PC-3 (cell line): ENCODE data around the gene MAFB. TPM values are rescaled to one million over a fixed set of nuclear protein-coding genes. Genes with fewer than 3 reads are reported as not detected.

ENCODE experiments used
- ATAC-seq: fragments of 200-7000 bp; cut with Tn5 transposase; 2 replicates; pipeline ENCODE4 v1.9.1; 2020; ENCODE audit warnings: mild to moderate bottlenecking, moderate library complexity
- BruUV-seq: library from RNA; stranded (reverse); fragments of 400-500 nt; replicated peaks from 2 replicates; lab custom pipeline; 2021; lab: Mats Ljungman, UMichigan
- CTCF ChIA-PET: fragments of 300-600 bp; sonication (Branson Sonifier 250); formaldehyde crosslinking; loops from one replicate; lab custom pipeline; 2022; ENCODE audit warnings: antibody characterized with exemption; lab: Charles Lee
- POLR2A ChIA-PET: fragments of 300-600 bp; sonication (Branson Sonifier 250); formaldehyde crosslinking; loops from one replicate; lab custom pipeline; 2022; ENCODE audit warnings: antibody characterized with exemption; ENCODE audit not compliant: unreplicated experiment; lab: Charles Lee
- DNase-seq: peaks from one replicate; pipeline ENCODE4 v3.0.0-alpha.2; 2015
- H2AFZ ChIP-seq: fragments of 300-600 bp; sonication (generic); 2 replicates; pipeline ENCODE4 v1.6.0; 2016; ENCODE audit warnings: antibody characterized with exemption, low read length
- H3F3A ChIP-seq: fragments of 300-600 bp; sonication (generic); one replicate; pipeline ENCODE4 v1.6.0; 2017; ENCODE audit warnings: antibody characterized with exemption, low read length, control low read depth, mild to moderate bottlenecking; ENCODE audit not compliant: unreplicated experiment
- H3K27ac ChIP-seq: fragments of 300-600 bp; sonication (generic); 2 replicates; pipeline ENCODE4 v1.5.1; 2016; ENCODE audit warnings: mild to moderate bottlenecking, low read length
- H3K27me3 ChIP-seq: fragments of 300-600 bp; sonication (generic); 2 replicates; pipeline ENCODE4 v1.6.1; 2016; ENCODE audit warnings: low read length, mixed read lengths
- H3K36me3 ChIP-seq: fragments of 300-600 bp; sonication (generic); 2 replicates; pipeline ENCODE4 v1.6.1; 2016; ENCODE audit warnings: low read depth, mixed run types, low read length, mixed read lengths
- H3K4me1 ChIP-seq: fragments of 300-600 bp; sonication (generic); 2 replicates; pipeline ENCODE4 v1.5.1; 2016; ENCODE audit warnings: low read length; ENCODE audit not compliant: insufficient read depth
- H3K4me2 ChIP-seq: fragments of 300-600 bp; sonication (generic); 2 replicates; pipeline ENCODE4 v1.6.0; 2016; ENCODE audit warnings: low read length
- H3K4me3 ChIP-seq: fragments of 300-600 bp; sonication (generic); 2 replicates; pipeline ENCODE4 v1.5.1; 2016; ENCODE audit warnings: mild to moderate bottlenecking, low read length, mixed read lengths
- H3K79me2 ChIP-seq: fragments of 300-600 bp; sonication (generic); 2 replicates; pipeline ENCODE4 v1.6.1; 2017; ENCODE audit warnings: low read length, mixed read lengths
- H3K9ac ChIP-seq: fragments of 300-600 bp; sonication (generic); 2 replicates; pipeline ENCODE4 v1.6.0; 2016; ENCODE audit warnings: mild to moderate bottlenecking, low read length
- H3K9me2 ChIP-seq: fragments of 300-600 bp; sonication (generic); replicated peaks from 2 replicates; pipeline ENCODE4 v1.6.1; 2016; ENCODE audit warnings: mixed run types, low read length, mixed read lengths
- H3K9me3 ChIP-seq: fragments of 300-600 bp; sonication (generic); 2 replicates; pipeline ENCODE4 v1.6.1; 2016; ENCODE audit warnings: low read length, mixed read lengths
- H4K20me1 ChIP-seq: fragments of 300-600 bp; sonication (generic); 2 replicates; pipeline ENCODE4 v1.6.1; 2016; ENCODE audit warnings: low read length, mixed read lengths
- CTCF ChIP-seq: fragments of 300-600 bp; sonication (generic); conservative IDR thresholded peaks from 2 replicates; pipeline ENCODE4 v1.5.1; 2017; ENCODE audit warnings: antibody characterized with exemption, low read depth, mild to moderate bottlenecking, low read length
- EZH2 ChIP-seq: fragments of 300-600 bp; sonication (generic); IDR thresholded peaks from one replicate; pipeline ENCODE4 v1.6.1; 2017; ENCODE audit warnings: antibody characterized with exemption, mild to moderate bottlenecking, low read length; ENCODE audit not compliant: unreplicated experiment
- EZH2phosphoT487 ChIP-seq: fragments of 300-600 bp; sonication (generic); IDR thresholded peaks from 2 replicates; pipeline ENCODE4 v1.6.1; 2018; ENCODE audit warnings: mild to moderate bottlenecking, antibody characterized with exemption, low read length, borderline replicate concordance
- intact Hi-C: fragments of 100-400 bp; cut with micrococcal nuclease; formaldehyde crosslinking; loops from 2 replicates; pipeline ENCODE4 v1.9.0; 2023
- total RNA-seq: library from RNA; depleted of rRNA; stranded (reverse); fragments of >200 nt; gene quantifications from 2 replicates; pipeline ENCODE4 v1.2.3, GENCODE V29; 2014

Gene MAFB
- total RNA-seq, 1 experiment from 2014 or later = 0.04 TPM

- ATAC-seq (no peak), DNase-seq (no peak)
- BruUV-seq = no TSS peak
- ChIA-PET POLR2A (no interaction called here), CTCF (no interaction called here)
- no peaks in the 10 kb centered on the region for H3K36me3 ChIP-seq
- no peaks in the 10 kb centered on the region for H3K79me2 ChIP-seq
- intact Hi-C loops = no loop called here
- no peak overlapping the region for H3K4me2 ChIP-seq
- no peak overlapping the region for H3K27ac ChIP-seq
- no peak overlapping the region for H3K9ac ChIP-seq
- no peaks in the 10 kb centered on the region for H3K9me3 ChIP-seq
- H3K9me2 ChIP-seq = no peaks in the 10 kb centered on the region
- H3K4me1 ChIP-seq = no peaks in the 10 kb centered on the region
- H3K4me3 ChIP-seq = no peak overlapping the region
- peaks cover 68% of the 10 kb centered on the region for H3K27me3 ChIP-seq
- TF ChIP-seq EZH2 (no peak), EZH2phosphoT487 (no peak), CTCF (no peak)
- no peaks in the 10 kb centered on the region for H4K20me1 ChIP-seq
- H2AFZ ChIP-seq = no peak overlapping the region
- no peaks in the 10 kb centered on the region for H3F3A ChIP-seq
These were observed 6.7 kb downstream of the MAFB start for GRCh38 chr20:40682104-40682981.

- Histone ChIP-seq H3K9me2 (no peaks in the 10 kb centered on the region), H3K4me2 (no peak overlapping the region), H4K20me1 (no peaks in the 10 kb centered on the region), H3K9me3 (no peaks in the 10 kb centered on the region), H3K36me3 (no peaks in the 10 kb centered on the region), H2AFZ (no peak overlapping the region), H3K27me3 (peaks cover 65% of the 10 kb centered on the region), H3F3A (no peaks in the 10 kb centered on the region), H3K79me2 (no peaks in the 10 kb centered on the region), H3K4me3 (no peak overlapping the region), H3K4me1 (no peaks in the 10 kb centered on the region), H3K9ac (no peak overlapping the region), H3K27ac (no peak overlapping the region)
- ATAC-seq (no peak), DNase-seq (no peak)
- intact Hi-C loops = no loop called here
- TF ChIP-seq EZH2phosphoT487 = no peak
- no peak for TF ChIP-seq CTCF
- no peak for TF ChIP-seq EZH2
- CTCF ChIA-PET = no interaction called here
- BruUV-seq = no TSS peak
- POLR2A ChIA-PET = no interaction called here
These were observed 7.4 kb downstream of the MAFB start for GRCh38 chr20:40681684-40682083.

GRCh38 chr20:40681165-40681564 lies 7.9 kb downstream of the MAFB start:
- Histone ChIP-seq H3K9ac (no peak overlapping the region), H3K9me2 (no peaks in the 10 kb centered on the region), H4K20me1 (no peaks in the 10 kb centered on the region), H3K4me1 (no peaks in the 10 kb centered on the region), H3F3A (no peaks in the 10 kb centered on the region), H3K9me3 (no peaks in the 10 kb centered on the region), H3K79me2 (no peaks in the 10 kb centered on the region), H3K36me3 (no peaks in the 10 kb centered on the region), H2AFZ (no peak overlapping the region), H3K27me3 (peaks cover 65% of the 10 kb centered on the region), H3K4me2 (no peak overlapping the region), H3K4me3 (no peak overlapping the region), H3K27ac (no peak overlapping the region)
- ATAC-seq = no peak
- ChIA-PET CTCF (no interaction called here), POLR2A (no interaction called here)
- TF ChIP-seq EZH2phosphoT487 (no peak), CTCF (no peak), EZH2 (no peak)
- no peak for DNase-seq
- intact Hi-C loops = no loop called here
- no TSS peak for BruUV-seq
